Trophoblast cell (in vitro differentiated cells and primary cell): ENCODE results near the gene CYTH3.
"Not testable (repeated sequence)": the region's sequence is repeated elsewhere in the genome, so short reads cannot be mapped to it uniquely, and the experiment has no call there.

ENCODE experiments used
- DNase-seq, 2 donors: peaks; one replicate each; pipeline ENCODE4 v3.0.0-alpha.2; 2016
- H2AFZ ChIP-seq: 2 replicates; pipeline ENCODE4 v1.6.1; 2013; ENCODE audit warnings: low read length, moderate library complexity, mild to moderate bottlenecking; ENCODE audit not compliant: insufficient read depth, poor library complexity
- H2AK5ac ChIP-seq: 2 replicates; pipeline ENCODE4 v1.6.1; 2013; ENCODE audit warnings: mild to moderate bottlenecking, low read length
- H2BK120ac ChIP-seq: 2 replicates; pipeline ENCODE4 v1.6.1; 2013; ENCODE audit warnings: low read length, mild to moderate bottlenecking, moderate library complexity; ENCODE audit not compliant: insufficient read depth, poor library complexity
- H2BK12ac ChIP-seq: 2 replicates; pipeline ENCODE4 v1.6.1; 2013; ENCODE audit warnings: mild to moderate bottlenecking, low read length, moderate library complexity
- H2BK5ac ChIP-seq: 2 replicates; pipeline ENCODE4 v1.6.1; 2013; ENCODE audit warnings: low read length, low read depth, moderate library complexity, mild to moderate bottlenecking; ENCODE audit not compliant: poor library complexity
- H3K14ac ChIP-seq: 2 replicates; pipeline ENCODE4 v1.6.1; 2013; ENCODE audit warnings: mild to moderate bottlenecking, low read length
- H3K18ac ChIP-seq: 2 replicates; pipeline ENCODE4 v1.6.1; 2013; ENCODE audit warnings: mild to moderate bottlenecking, low read length
- H3K23ac ChIP-seq: 2 replicates; pipeline ENCODE4 v1.6.1; 2013; ENCODE audit warnings: low read length
- H3K27ac ChIP-seq: 2 replicates; pipeline ENCODE4 v1.5.1; 2013; ENCODE audit warnings: low read depth, mild to moderate bottlenecking, inconsistent platforms, low read length, moderate library complexity
- H3K27me3 ChIP-seq: 2 replicates; pipeline ENCODE4 v1.6.1; 2013; ENCODE audit warnings: inconsistent platforms, mild to moderate bottlenecking, low read length, moderate library complexity; ENCODE audit not compliant: insufficient read depth
- H3K36me3 ChIP-seq, 2 experiments: 1 replicate in 1 of 2; 2 replicates in 1 of 2; pipeline ENCODE4 v1.6.1; 2013; ENCODE audit warnings: low read length in 2 of 2, mild to moderate bottlenecking in 2 of 2, moderate library complexity in 1 of 2; ENCODE audit not compliant: insufficient read depth in 2 of 2, control insufficient read depth in 1 of 2
- H3K4ac ChIP-seq: 2 replicates; pipeline ENCODE4 v1.6.1; 2013; ENCODE audit warnings: low read depth, mild to moderate bottlenecking, low read length, moderate library complexity
- H3K4me1 ChIP-seq, 2 experiments: 1 replicate in 1 of 2; 2 replicates in 1 of 2; pipeline ENCODE4 v1.6.1; 2013; ENCODE audit warnings: low read length in 2 of 2, mild to moderate bottlenecking in 2 of 2, moderate library complexity in 1 of 2; ENCODE audit not compliant: insufficient read depth in 2 of 2, control insufficient read depth in 1 of 2
- H3K4me2 ChIP-seq: 2 replicates; pipeline ENCODE4 v1.6.1; 2013; ENCODE audit warnings: inconsistent platforms, mild to moderate bottlenecking, low read length, moderate library complexity
- H3K4me3 ChIP-seq: 2 replicates; pipeline ENCODE4 v1.5.1; 2013; ENCODE audit warnings: mild to moderate bottlenecking, low read depth, low read length, inconsistent platforms
- H3K79me1 ChIP-seq: one replicate; pipeline ENCODE4 v1.6.1; 2013; ENCODE audit warnings: low read length
- H3K79me2 ChIP-seq: 2 replicates; pipeline ENCODE4 v1.6.1; 2013; ENCODE audit warnings: low read length, mild to moderate bottlenecking; ENCODE audit not compliant: control insufficient read depth, insufficient read depth, poor library complexity
- H3K9ac ChIP-seq: 2 replicates; pipeline ENCODE4 v1.6.1; 2013; ENCODE audit warnings: mild to moderate bottlenecking, low read length
- H3K9me3 ChIP-seq: 2 replicates; pipeline ENCODE4 v1.6.1; 2013; ENCODE audit warnings: low read depth, mild to moderate bottlenecking, control low read depth, inconsistent platforms, low read length; ENCODE audit not compliant: insufficient read depth
- H4K12ac ChIP-seq: 2 replicates; pipeline ENCODE4 v1.6.1; 2013; ENCODE audit warnings: low read depth, mild to moderate bottlenecking, low read length, moderate library complexity
- H4K8ac ChIP-seq: 2 replicates; pipeline ENCODE4 v1.6.1; 2013; ENCODE audit warnings: low read depth, mild to moderate bottlenecking, low read length, moderate library complexity
- H4K91ac ChIP-seq: one replicate; pipeline ENCODE4 v1.6.1; 2013; ENCODE audit warnings: low read depth, mild to moderate bottlenecking, low read length, moderate library complexity
- WGBS: extraction: QIAGEN DNeasy Blood & Tissue Kit; methylation state at CpG from one replicate; pipeline ENCODE4 v1.1.7; 2013; ENCODE audit warnings: missing lambda C conversion rate; ENCODE audit not compliant: insufficient read length, insufficient coverage; ENCODE audit errors: extremely low coverage; 5-methylcytosine and 5-hydroxymethylcytosine counted together

CYTH3 gene

GRCh38 chr7:6223010-6223409 is 49.4 kb downstream of the CYTH3 start:
- not testable (repeated sequence) for H3K23ac ChIP-seq, H3K4me2 ChIP-seq, H3K9ac ChIP-seq, H3K36me3 ChIP-seq, H3K79me2 ChIP-seq, H3K27ac ChIP-seq, H3K27me3 ChIP-seq, H3K79me1 ChIP-seq, H2BK12ac ChIP-seq, H3K4me1 ChIP-seq, H3K4me3 ChIP-seq, H3K18ac ChIP-seq, H3K4ac ChIP-seq, H2AFZ ChIP-seq, H4K12ac ChIP-seq, DNase-seq, H2BK120ac ChIP-seq, H2AK5ac ChIP-seq, H4K91ac ChIP-seq, H3K14ac ChIP-seq, H4K8ac ChIP-seq, H3K9me3 ChIP-seq, H2BK5ac ChIP-seq
- WGBS = no CpG with 5 or more reads among the region's 25 CpGs

GRCh38 chr7:6221340-6222319 is 50.8 kb downstream of the CYTH3 start:
- H3K4ac ChIP-seq = no peak overlapping the region
- no peak overlapping the region for H4K91ac ChIP-seq
- no peak overlapping the region for H2BK120ac ChIP-seq
- H3K79me1 ChIP-seq = no peaks in the 10 kb centered on the region
- H2BK5ac ChIP-seq = no peak overlapping the region
- peak in 1 of 2 donors; percentile 17 for DNase-seq
- H2BK12ac ChIP-seq = no peak overlapping the region
- H3K9ac ChIP-seq = no peak overlapping the region
- no peaks in the 10 kb centered on the region for H3K4me1 ChIP-seq
- H3K27me3 ChIP-seq = no peaks in the 10 kb centered on the region
- no peaks in the 10 kb centered on the region for H3K9me3 ChIP-seq
- no peak overlapping the region for H3K27ac ChIP-seq
- H3K79me2 ChIP-seq = no peaks in the 10 kb centered on the region
- H3K4me2 ChIP-seq = no peak overlapping the region
- H3K36me3 ChIP-seq = no peaks in the 10 kb centered on the region
- WGBS = no CpG with 5 or more reads among the region's 9 CpGs
- H3K18ac ChIP-seq = no peak overlapping the region
- no peak overlapping the region for H3K14ac ChIP-seq
- no peak overlapping the region for H4K8ac ChIP-seq
- H3K23ac ChIP-seq = no peak overlapping the region
- H2AFZ ChIP-seq = no peak overlapping the region
- no peak overlapping the region for H3K4me3 ChIP-seq
- H4K12ac ChIP-seq = no peak overlapping the region
- H2AK5ac ChIP-seq = no peak overlapping the region

GRCh38 chr7:6218329-6218728 is 54.1 kb downstream of the CYTH3 start:
- Histone ChIP-seq H3K79me1 (no peaks in the 10 kb centered on the region), H3K4me2 (no peak overlapping the region), H3K14ac (no peak overlapping the region), H3K36me3 (no peaks in the 10 kb centered on the region), H3K27me3 (no peaks in the 10 kb centered on the region), H3K9me3 (no peaks in the 10 kb centered on the region), H3K4me3 (no peak overlapping the region), H2AFZ (no peak overlapping the region), H2BK12ac (no peak overlapping the region), H2BK5ac (no peak overlapping the region), H3K4ac (no peak overlapping the region), H2AK5ac (no peak overlapping the region), H3K9ac (no peak overlapping the region), H3K27ac (no peak overlapping the region), H3K4me1 (no peaks in the 10 kb centered on the region), H4K8ac (no peak overlapping the region), H3K18ac (no peak overlapping the region), H3K23ac (no peak overlapping the region), H4K91ac (no peak overlapping the region), H4K12ac (no peak overlapping the region), H2BK120ac (no peak overlapping the region), H3K79me2 (no peaks in the 10 kb centered on the region)
- no peak for DNase-seq
- WGBS = no CpG with 5 or more reads among the region's 3 CpGs

- no peak overlapping the region for H2AK5ac ChIP-seq
- H2AFZ ChIP-seq = no peak overlapping the region
- no peaks in the 10 kb centered on the region for H3K36me3 ChIP-seq
- H3K9me3 ChIP-seq = no peaks in the 10 kb centered on the region
- no peak for DNase-seq
- no peak overlapping the region for H3K14ac ChIP-seq
- H3K18ac ChIP-seq = no peak overlapping the region
- WGBS = no CpG with 5 or more reads among the region's 3 CpGs
- no peak overlapping the region for H3K4me3 ChIP-seq
- no peaks in the 10 kb centered on the region for H3K4me1 ChIP-seq
- no peaks in the 10 kb centered on the region for H3K79me1 ChIP-seq
- H2BK5ac ChIP-seq = no peak overlapping the region
- H2BK120ac ChIP-seq = no peak overlapping the region
- no peak overlapping the region for H3K23ac ChIP-seq
- H3K27ac ChIP-seq = no peak overlapping the region
- H3K79me2 ChIP-seq = no peaks in the 10 kb centered on the region
- no peak overlapping the region for H4K8ac ChIP-seq
- no peak overlapping the region for H4K12ac ChIP-seq
- no peak overlapping the region for H3K9ac ChIP-seq
- no peak overlapping the region for H2BK12ac ChIP-seq
- H3K27me3 ChIP-seq = no peaks in the 10 kb centered on the region
- H4K91ac ChIP-seq = no peak overlapping the region
- H3K4me2 ChIP-seq = no peak overlapping the region
- no peak overlapping the region for H3K4ac ChIP-seq
Observed at GRCh38 chr7:6212008-6212407, 60.4 kb downstream of the CYTH3 start.
